Central memory CD4-positive, alpha-beta T cell (primary cell): ENCODE measurements around the gene STN1.

ENCODE experiments used
- DNase-seq: peaks from one replicate; pipeline ENCODE4 v3.0.0; 2022

The STN1 gene

GRCh38 chr10:103842605-103843004 lies 75.4 kb downstream of the STN1 start:
- no peak for DNase-seq

- DNase-seq, result no peak
Observed at GRCh38 chr10:103841519-103841918, 76.5 kb downstream of the STN1 start.

- no peak for DNase-seq
Observed at GRCh38 chr10:103840740-103841070, 77.3 kb downstream of the STN1 start.

GRCh38 chr10:103839872-103840739 lies 77.9 kb downstream of the STN1 start:
- DNase-seq, result no peak

GRCh38 chr10:103839519-103839871 lies 78.5 kb downstream of the STN1 start:
- no peak for DNase-seq

GRCh38 chr10:103838862-103839518 lies 79.0 kb downstream of the STN1 start:
- no peak for DNase-seq

- no peak for DNase-seq
Observed at GRCh38 chr10:103838070-103838395, 80.0 kb downstream of the STN1 start.

- no peak for DNase-seq
Observed at GRCh38 chr10:103837370-103838069, 80.5 kb downstream of the STN1 start.

GRCh38 chr10:103836861-103837260 lies 81.1 kb downstream of the STN1 start:
- DNase-seq, result no peak

- no peak for DNase-seq
Observed at GRCh38 chr10:103836273-103836672, 81.7 kb downstream of the STN1 start.

- DNase-seq, result no peak
Observed at GRCh38 chr10:103835096-103836050, 82.6 kb downstream of the STN1 start.

- DNase-seq, result no peak
Observed at GRCh38 chr10:103834436-103835095, 83.4 kb downstream of the STN1 start.

- DNase-seq, result no peak
Observed at GRCh38 chr10:103833731-103834365, 84.1 kb downstream of the STN1 start.

- DNase-seq, result no peak
Observed at GRCh38 chr10:103832806-103833205, 85.2 kb downstream of the STN1 start.
